ENCODE measurements around the gene PDE4D. TPM values are rescaled to one million over a fixed set of nuclear protein-coding genes. Genes with fewer than 3 reads are reported as not detected.

PDE4D gene
- total RNA-seq, 1 donor from 2014 or later, result 39.2 TPM

DNA sequence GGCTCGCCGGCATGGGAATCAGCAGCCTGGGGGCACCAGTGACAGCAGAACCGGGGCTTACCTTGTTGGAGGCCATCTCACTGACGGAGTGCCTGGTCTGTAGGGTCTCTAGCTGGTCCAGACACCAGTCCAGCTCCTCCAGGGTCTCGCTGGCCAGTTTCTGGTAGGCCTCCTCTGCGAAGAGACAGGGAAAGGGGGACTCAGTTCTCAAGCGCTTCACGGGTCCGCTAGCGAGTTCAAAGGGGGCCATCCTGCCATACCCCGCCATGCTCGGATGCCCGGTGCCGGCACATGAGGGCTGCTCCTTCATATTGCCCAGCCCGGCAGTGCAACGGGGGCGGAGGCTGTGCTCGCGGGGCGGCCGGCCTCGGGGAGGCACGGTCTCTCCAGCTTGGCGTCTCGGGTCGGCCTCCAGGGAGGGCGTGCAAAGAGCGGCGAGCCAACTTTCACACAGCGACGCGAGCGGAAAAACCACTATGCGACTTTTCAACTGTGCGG, 854.7 kb downstream of the PDE4D start:
- TF ChIP-seq CTCF (IDR thresholded peaks at IDR 0.05; ENCODE audit: insufficient read depth, low read length, poor library complexity, severe bottlenecking), result no peak
- Histone ChIP-seq H3K4me3 (ENCODE audit: low read depth, low read length) (peak overlapping the region; percentile 66), H3K27me3 (ENCODE audit: control insufficient read depth, insufficient read depth, low read length) (no peaks in the 10 kb centered on the region), H3K36me3 (ENCODE audit: control insufficient read depth, insufficient read depth, low read length) (no peaks in the 10 kb centered on the region)
- DNase-seq (ENCODE audit: low read depth), result no peak

DNA sequence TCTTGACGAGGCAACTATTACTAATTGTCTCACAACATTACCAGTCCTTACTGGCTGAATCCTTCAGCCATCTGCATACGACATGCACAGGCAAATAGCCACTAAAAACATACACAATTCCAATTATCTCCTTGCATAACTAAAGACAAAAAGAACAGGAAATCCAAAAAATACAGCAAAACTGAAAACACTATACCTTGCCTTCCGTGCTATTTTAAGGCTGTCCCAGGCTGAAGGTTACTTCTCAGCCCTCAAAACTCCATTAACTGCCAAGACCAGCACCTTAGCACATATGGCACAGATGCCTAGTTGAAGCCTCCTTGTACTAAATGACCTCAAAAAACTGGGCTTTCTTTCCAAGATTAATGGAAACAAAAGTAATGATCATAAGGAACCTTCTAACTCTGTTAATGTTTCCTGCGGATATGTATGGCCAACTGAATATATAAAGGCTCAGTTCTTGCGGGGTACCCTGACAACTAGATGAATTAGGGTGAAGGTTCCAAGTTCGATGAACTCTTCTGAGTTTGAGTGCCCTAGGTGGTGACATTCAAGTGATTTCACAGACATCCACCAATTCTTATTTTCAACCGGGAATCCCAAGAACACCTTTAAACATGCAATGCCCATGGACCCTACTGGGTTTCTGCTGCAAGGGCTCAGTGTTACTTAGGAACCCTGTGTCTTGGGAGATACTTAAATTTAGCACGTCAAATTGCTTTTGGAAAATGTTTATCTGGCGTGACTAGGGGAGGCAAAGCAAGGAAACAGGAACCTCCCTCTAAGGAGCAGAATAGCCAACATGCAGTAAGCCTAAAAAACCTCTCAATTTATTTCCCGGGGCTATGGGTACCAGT, 855.4 kb downstream of the PDE4D start:
- TF ChIP-seq CTCF (IDR thresholded peaks at IDR 0.05; ENCODE audit: insufficient read depth, low read length, poor library complexity, severe bottlenecking), result no peak
- Histone ChIP-seq H3K27me3 (ENCODE audit: control insufficient read depth, insufficient read depth, low read length) (no peaks in the 10 kb centered on the region), H3K36me3 (ENCODE audit: control insufficient read depth, insufficient read depth, low read length) (no peaks in the 10 kb centered on the region), H3K4me3 (ENCODE audit: low read depth, low read length) (peak overlapping the region; percentile 66)
- DNase-seq (ENCODE audit: low read depth), result no peak

DNA sequence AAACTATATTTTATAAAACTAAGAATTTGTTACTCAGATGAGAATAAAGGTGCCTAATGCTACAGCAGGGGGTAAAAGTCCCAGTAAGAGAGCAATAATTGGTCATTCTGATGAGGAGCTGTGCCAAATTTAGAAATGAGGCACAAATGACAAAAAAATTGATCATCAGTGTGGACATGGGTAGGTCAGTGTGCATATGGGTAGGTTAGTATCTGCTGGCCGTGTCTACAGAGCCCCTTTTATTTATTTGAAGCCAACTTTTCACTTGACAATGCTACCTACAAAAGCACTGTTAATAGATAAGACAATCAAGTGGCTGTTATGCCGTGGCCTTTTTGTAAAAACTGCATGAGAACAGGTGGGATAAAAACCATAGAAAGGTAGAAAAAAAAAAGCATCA, 856.1 kb downstream of the PDE4D start:
- Histone ChIP-seq H3K36me3 (ENCODE audit: control insufficient read depth, insufficient read depth, low read length) (no peaks in the 10 kb centered on the region), H3K27me3 (ENCODE audit: control insufficient read depth, insufficient read depth, low read length) (no peaks in the 10 kb centered on the region), H3K4me3 (ENCODE audit: low read depth, low read length) (peak overlapping the region; percentile 66)
- TF ChIP-seq CTCF (IDR thresholded peaks at IDR 0.05; ENCODE audit: insufficient read depth, low read length, poor library complexity, severe bottlenecking), result no peak
- no peak for DNase-seq (ENCODE audit: low read depth)

DNA sequence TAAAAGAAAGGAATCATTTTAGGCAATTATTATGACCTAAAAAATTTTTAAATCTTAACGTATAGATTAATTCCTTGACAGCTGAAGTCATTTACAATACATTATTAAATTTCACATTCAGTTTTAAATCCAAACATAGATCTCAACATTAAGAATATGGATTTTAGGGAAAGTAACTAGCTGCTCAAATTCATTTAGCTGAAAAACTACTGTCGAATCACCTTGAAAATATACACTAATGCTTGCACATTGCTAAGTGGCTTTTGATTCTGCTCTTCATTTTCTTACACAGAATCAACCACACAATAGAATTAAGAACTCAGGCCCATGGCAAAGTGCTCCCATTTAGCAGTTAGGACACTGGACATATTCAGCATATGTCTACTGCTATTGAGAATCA, 856.5 kb downstream of the PDE4D start:
- Histone ChIP-seq H3K27me3 (ENCODE audit: control insufficient read depth, insufficient read depth, low read length) (no peaks in the 10 kb centered on the region), H3K36me3 (ENCODE audit: control insufficient read depth, insufficient read depth, low read length) (no peaks in the 10 kb centered on the region), H3K4me3 (ENCODE audit: low read depth, low read length) (peak overlapping the region; percentile 66)
- no peak for TF ChIP-seq CTCF (IDR thresholded peaks at IDR 0.05; ENCODE audit: insufficient read depth, low read length, poor library complexity, severe bottlenecking)
- DNase-seq (ENCODE audit: low read depth), result no peak

DNA sequence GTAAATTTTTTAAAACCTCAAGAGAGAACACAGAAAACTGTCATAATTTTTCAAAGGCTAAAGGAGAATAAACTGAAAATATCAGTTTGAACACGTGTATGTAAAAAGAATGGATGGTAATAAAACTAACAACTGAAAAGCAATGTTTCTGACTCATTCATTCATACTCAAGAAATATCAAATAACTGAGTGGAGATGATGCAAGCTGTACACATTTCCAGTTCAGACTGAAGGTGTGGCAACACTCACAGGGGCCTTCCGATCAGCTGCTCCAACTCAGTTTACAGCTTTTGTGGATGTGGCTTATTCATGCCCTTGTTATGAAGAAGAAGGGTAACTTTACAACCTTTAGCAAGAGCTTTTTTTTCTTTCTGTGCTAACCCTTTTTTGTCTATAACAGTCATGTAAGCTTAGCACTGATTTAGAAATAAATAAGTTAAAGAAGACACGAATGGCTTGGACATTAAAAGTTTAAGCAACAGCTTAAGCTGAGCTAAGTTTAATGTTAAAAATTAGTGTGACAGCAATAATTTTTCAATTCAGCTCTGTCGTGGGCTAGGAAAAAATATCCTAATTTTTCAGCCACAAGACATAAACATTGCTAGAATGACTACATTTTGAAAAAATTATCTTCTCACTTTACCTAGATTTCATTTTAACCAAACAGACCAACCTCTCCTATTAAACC, 857.1 kb downstream of the PDE4D start:
- no peak for TF ChIP-seq CTCF (IDR thresholded peaks at IDR 0.05; ENCODE audit: insufficient read depth, low read length, poor library complexity, severe bottlenecking)
- Histone ChIP-seq H3K27me3 (ENCODE audit: control insufficient read depth, insufficient read depth, low read length) (no peaks in the 10 kb centered on the region), H3K36me3 (ENCODE audit: control insufficient read depth, insufficient read depth, low read length) (no peaks in the 10 kb centered on the region), H3K4me3 (ENCODE audit: low read depth, low read length) (peak overlapping the region; percentile 66)
- peak; percentile 82 for DNase-seq (ENCODE audit: low read depth)

All from kidney epithelial cell (primary cell).